WTC11 (cell line): ENCODE measurements around the gene TANGO2. TPM values are rescaled to one million over a fixed set of nuclear protein-coding genes. Genes with fewer than 3 reads are reported as not detected.

ENCODE experiments used
- ATAC-seq: fragments of 200-7000 bp; cut with Tn5 transposase; 2 replicates; pipeline ENCODE4 v1.10.0; 2021; ENCODE audit warnings: mild to moderate bottlenecking, moderate library complexity
- CTCF ChIA-PET: fragments of 300-600 bp; sonication (Branson Sonifier 250); formaldehyde crosslinking; loops from one replicate; lab custom pipeline; 2021; ENCODE audit warnings: antibody characterized with exemption; lab: Charles Lee
- POLR2A ChIA-PET: fragments of 350-600 bp; sonication (Branson Sonifier 250); formaldehyde crosslinking; loops from one replicate; lab custom pipeline; 2021; ENCODE audit warnings: antibody characterized with exemption; lab: Charles Lee
- DNase-seq: peaks from one replicate; pipeline ENCODE4 v3.0.0; 2021; ENCODE audit warnings: low spot score
- H3K27ac Mint-ChIP-seq: 2 replicates; pipeline ENCODE4 v1.8.0; 2021; ENCODE audit warnings: mixed read lengths
- H3K27me3 Mint-ChIP-seq: 2 replicates; pipeline ENCODE4 v1.8.0; 2021; ENCODE audit warnings: low read depth, mild to moderate bottlenecking, moderate library complexity, mixed read lengths
- H3K36me3 Mint-ChIP-seq: 2 replicates; pipeline ENCODE4 v1.8.0; 2021; ENCODE audit warnings: mixed read lengths
- H3K4me1 Mint-ChIP-seq: 2 replicates; pipeline ENCODE4 v1.8.0; 2022; ENCODE audit warnings: mixed read lengths
- H3K4me3 Mint-ChIP-seq: 2 replicates; pipeline ENCODE4 v1.8.0; 2021; ENCODE audit warnings: mild to moderate bottlenecking, moderate library complexity, mixed read lengths
- H3K9me3 Mint-ChIP-seq: 2 replicates; pipeline ENCODE4 v1.8.0; 2021; ENCODE audit warnings: mixed read lengths
- ATF3 ChIP-seq: sonication (generic); formaldehyde crosslinking; conservative IDR thresholded peaks from 2 replicates; pipeline ENCODE4 v1.8.1; 2022; ENCODE audit warnings: mild to moderate bottlenecking, missing genetic modification reagents
- ATF6 ChIP-seq: sonication (generic); formaldehyde crosslinking; IDR thresholded peaks from 2 replicates; pipeline ENCODE4 v1.8.1; 2023; ENCODE audit warnings: mild to moderate bottlenecking, missing genetic modification reagents
- CREB1 ChIP-seq: sonication (generic); formaldehyde crosslinking; IDR thresholded peaks from 2 replicates; pipeline ENCODE4 v1.8.0; 2023; ENCODE audit warnings: mild to moderate bottlenecking, missing genetic modification reagents
- ERG ChIP-seq: fragments of 250-450 bp; sonication (Bioruptor Pico); IDR thresholded peaks from 2 replicates; pipeline ENCODE4 v1.8.0; 2021; ENCODE audit warnings: mild to moderate bottlenecking
- FOXK1 ChIP-seq: sonication (generic); formaldehyde crosslinking; IDR thresholded peaks from 2 replicates; pipeline ENCODE4 v1.8.0; 2022; ENCODE audit warnings: mild to moderate bottlenecking, moderate library complexity, missing genetic modification reagents
- FOXP4 ChIP-seq: sonication (generic); formaldehyde crosslinking; IDR thresholded peaks from 2 replicates; pipeline ENCODE4 v1.8.0; 2022; ENCODE audit warnings: mild to moderate bottlenecking, missing genetic modification reagents
- GRHL2 ChIP-seq: fragments of 250-450 bp; sonication (Bioruptor Pico); IDR thresholded peaks from 2 replicates; pipeline ENCODE4 v1.8.0; 2022; ENCODE audit warnings: mild to moderate bottlenecking, moderate library complexity; ENCODE audit not compliant: insufficient replicate concordance, severe bottlenecking
- GTF2I ChIP-seq: fragments of 250-450 bp; sonication (Bioruptor Pico); conservative IDR thresholded peaks from 2 replicates; pipeline ENCODE4 v1.4.0; 2021; ENCODE audit warnings: mild to moderate bottlenecking
- HMGA2 ChIP-seq: fragments of 250-450 bp; sonication (Bioruptor Pico); IDR thresholded peaks from 2 replicates; pipeline ENCODE4 v1.4.0; 2021; ENCODE audit warnings: mild to moderate bottlenecking, moderate library complexity
- NR1H2 ChIP-seq: sonication (generic); formaldehyde crosslinking; IDR thresholded peaks from 2 replicates; pipeline ENCODE4 v1.9.0; 2021; ENCODE audit warnings: mild to moderate bottlenecking, moderate library complexity, missing genetic modification reagents
- PREB ChIP-seq: sonication (generic); formaldehyde crosslinking; IDR thresholded peaks from 2 replicates; pipeline ENCODE4 v1.8.1; 2022; ENCODE audit warnings: mild to moderate bottlenecking, missing genetic modification reagents, moderate library complexity, borderline replicate concordance
- RELA ChIP-seq: sonication (generic); formaldehyde crosslinking; IDR thresholded peaks from 2 replicates; pipeline ENCODE4 v1.8.1; 2022; ENCODE audit warnings: missing genetic modification reagents, mild to moderate bottlenecking, borderline replicate concordance
- SMAD3 ChIP-seq: sonication (generic); formaldehyde crosslinking; IDR thresholded peaks from 2 replicates; pipeline ENCODE4 v1.8.0; 2022; ENCODE audit warnings: missing genetic modification reagents, mild to moderate bottlenecking, borderline replicate concordance
- SP1 ChIP-seq: sonication (generic); formaldehyde crosslinking; conservative IDR thresholded peaks from 2 replicates; pipeline ENCODE4 v1.8.1; 2022; ENCODE audit warnings: missing genetic modification reagents
- TP53 ChIP-seq: sonication (generic); formaldehyde crosslinking; IDR thresholded peaks from 2 replicates; pipeline ENCODE4 v1.8.1; 2023; ENCODE audit warnings: mild to moderate bottlenecking, missing genetic modification reagents
- ZBTB21 ChIP-seq: sonication (generic); formaldehyde crosslinking; IDR thresholded peaks from 2 replicates; pipeline ENCODE4 v1.8.1; 2023; ENCODE audit warnings: mild to moderate bottlenecking, missing genetic modification reagents, borderline replicate concordance
- ZNF317 ChIP-seq: sonication (generic); formaldehyde crosslinking; IDR thresholded peaks from 2 replicates; pipeline ENCODE4 v1.8.1; 2023; ENCODE audit warnings: low read depth, mild to moderate bottlenecking, moderate library complexity, missing genetic modification reagents, borderline replicate concordance
- ZNF416 ChIP-seq: fragments of 250-450 bp; sonication (Bioruptor Pico); IDR thresholded peaks from 2 replicates; pipeline ENCODE4 v1.9.0; 2021; ENCODE audit warnings: mild to moderate bottlenecking, inconsistent platforms
- ZNF671 ChIP-seq: fragments of 250-450 bp; sonication (Bioruptor Pico); IDR thresholded peaks from 2 replicates; pipeline ENCODE4 v1.8.0; 2021; ENCODE audit warnings: mild to moderate bottlenecking
- total RNA-seq: library from RNA; stranded (reverse); gene quantifications from 3 replicates; pipeline ENCODE4 v1.2.3, GENCODE V29; 2021

The TANGO2 gene
- total RNA-seq, 1 experiment from 2014 or later = 14.8 TPM

GRCh38 chr22:20040327-20041200 is 19.7 kb downstream of the TANGO2 start:
- no peak overlapping the region for H3K4me3 Mint-ChIP-seq
- TF ChIP-seq ZNF416 = no peak
- no peak for TF ChIP-seq ATF3
- no peak for TF ChIP-seq GRHL2 (CRISPR knock-in tag)
- TF ChIP-seq GTF2I (CRISPR knock-in tag) = no peak
- TF ChIP-seq SP1 (CRISPR knock-in tag) = no peak
- TF ChIP-seq ZNF671 (CRISPR knock-in tag) = no peak
- TF ChIP-seq ZNF317 = no peak
- TF ChIP-seq SMAD3 (CRISPR knock-in tag) = no peak
- TF ChIP-seq FOXP4 = no peak
- no peak for TF ChIP-seq HMGA2
- no peak for TF ChIP-seq TP53
- no peak for TF ChIP-seq ERG (CRISPR knock-in tag)
- no peak for TF ChIP-seq ZBTB21 (CRISPR knock-in tag)
- no peak for TF ChIP-seq NR1H2 (CRISPR knock-in tag)
- TF ChIP-seq ATF6 (CRISPR knock-in tag) = no peak
- TF ChIP-seq PREB (CRISPR knock-in tag) = no peak
- no peaks in the 10 kb centered on the region for H3K27me3 Mint-ChIP-seq
- no peaks in the 10 kb centered on the region for H3K4me1 Mint-ChIP-seq
- ChIA-PET POLR2A (interaction anchor here (0.6 kb wide), 1 partner anchor 39 kb away, joined by 7 read pairs; no protein-coding TSS in a partner anchor), CTCF (no interaction called here)
- DNase-seq = no peak
- H3K27ac Mint-ChIP-seq = no peak overlapping the region
- no peaks in the 10 kb centered on the region for H3K36me3 Mint-ChIP-seq
- H3K9me3 Mint-ChIP-seq = no peaks in the 10 kb centered on the region
- no peak for ATAC-seq

- POLR2A ChIA-PET = no interaction called here
- no peak for ATAC-seq
- TF ChIP-seq RELA (CRISPR knock-in tag) (no peak), ATF6 (CRISPR knock-in tag) (no peak), PREB (CRISPR knock-in tag) (no peak), FOXK1 (no peak), CREB1 (CRISPR knock-in tag) (no peak), HMGA2 (no peak)
Observed at GRCh38 chr22:20043057-20043996, 22.4 kb downstream of the TANGO2 start.

More at GRCh38 chr22:20043057-20043996, 22.4 kb downstream of the TANGO2 start:
- Mint-ChIP-seq H3K4me3 (no peak overlapping the region), H3K27me3 (no peaks in the 10 kb centered on the region), H3K27ac (no peak overlapping the region), H3K4me1 (no peaks in the 10 kb centered on the region), H3K9me3 (peaks cover 4% of the 10 kb centered on the region), H3K36me3 (peaks cover 10% of the 10 kb centered on the region)
- no peak for DNase-seq
- CTCF ChIA-PET = interaction anchor here (0.6 kb wide), 1 partner anchor 81 kb away, joined by 4 read pairs; no protein-coding TSS in a partner anchor
